SK-N-MC (cell line): ENCODE results near the gene RPS3.
"Not testable (repeated sequence)": the region's sequence is repeated elsewhere in the genome, so short reads cannot be mapped to it uniquely, and the experiment has no call there.

Experiments used
- DNase-seq: peaks from one replicate; pipeline ENCODE4 v3.0.0-alpha.2; 2011; ENCODE audit warnings: low read depth, low spot score
- H3K27ac ChIP-seq: fragments of 200-600 bp; sonication (generic); 2 replicates; pipeline ENCODE4 v1.5.1; 2016; ENCODE audit warnings: mixed run types
- H3K36me3 ChIP-seq: fragments of 200-600 bp; sonication (generic); 2 replicates; pipeline ENCODE4 v1.6.1; 2017; ENCODE audit warnings: antibody characterized with exemption, low read length, mixed read lengths; ENCODE audit not compliant: insufficient read depth
- H3K4me3 ChIP-seq: fragments of 200-600 bp; sonication (generic); 2 replicates; pipeline ENCODE4 v1.5.1; 2016
- H3K9ac ChIP-seq: fragments of 200-600 bp; sonication (generic); 2 replicates; pipeline ENCODE4 v1.8.0; 2017; ENCODE audit warnings: mixed run types, mixed read lengths; ENCODE audit not compliant: insufficient read length
- H3K9me3 ChIP-seq: fragments of 200-600 bp; sonication (generic); 2 replicates; pipeline ENCODE4 v1.6.1; 2017; ENCODE audit warnings: low read depth, mild to moderate bottlenecking, antibody characterized with exemption, low read length, moderate library complexity, mixed read lengths
- EZH2 ChIP-seq: fragments of 200-600 bp; sonication (generic); IDR thresholded peaks from one replicate; pipeline ENCODE4 v1.6.1; 2017; ENCODE audit warnings: antibody characterized with exemption
- FOXP2 ChIP-seq: optimal IDR thresholded peaks from 2 replicates; pipeline ENCODE3; 2011; ENCODE audit warnings: mild to moderate bottlenecking, moderate library complexity; ENCODE audit not compliant: insufficient read depth; ENCODE audit errors: extremely low read length, control extremely low read depth
- POLR2AphosphoS5 ChIP-seq: IDR thresholded peaks from 2 replicates; pipeline ENCODE4 v1.6.1; 2012; ENCODE audit warnings: mild to moderate bottlenecking, low read depth, low read length, borderline replicate concordance

The RPS3 gene

GRCh38 chr11:75374646-75375045, 24.7 kb upstream of the RPS3 start:
- no peak for TF ChIP-seq FOXP2
- TF ChIP-seq POLR2AphosphoS5: no peak
- no peak for TF ChIP-seq EZH2
- Histone ChIP-seq H3K27ac (no peak overlapping the region), H3K9me3 (no peaks in the 10 kb centered on the region), H3K9ac (no peak overlapping the region), H3K4me3 (no peak overlapping the region), H3K36me3 (no peaks in the 10 kb centered on the region)
- no peak for DNase-seq

- TF ChIP-seq FOXP2 (no peak), POLR2AphosphoS5 (no peak), EZH2 (no peak)
- no peak overlapping the region for H3K27ac ChIP-seq
- no peak for DNase-seq
- no peak overlapping the region for H3K4me3 ChIP-seq
- no peaks in the 10 kb centered on the region for H3K36me3 ChIP-seq
- H3K9me3 ChIP-seq: no peaks in the 10 kb centered on the region
- H3K9ac ChIP-seq: no peak overlapping the region
Observed at GRCh38 chr11:75375626-75376025, 23.7 kb upstream of the RPS3 start.

- H3K36me3 ChIP-seq: no peaks in the 10 kb centered on the region
- H3K27ac ChIP-seq: no peak overlapping the region
- no peak overlapping the region for H3K9ac ChIP-seq
- DNase-seq: no peak
- no peak overlapping the region for H3K4me3 ChIP-seq
- TF ChIP-seq FOXP2 (no peak), POLR2AphosphoS5 (no peak), EZH2 (no peak)
- no peaks in the 10 kb centered on the region for H3K9me3 ChIP-seq
Observed at GRCh38 chr11:75376175-75376574, 23.1 kb upstream of the RPS3 start.

GRCh38 chr11:75378776-75379175, 20.5 kb upstream of the RPS3 start:
- not testable (repeated sequence) for H3K27ac ChIP-seq, H3K9ac ChIP-seq, H3K4me3 ChIP-seq, H3K36me3 ChIP-seq, DNase-seq, H3K9me3 ChIP-seq

GRCh38 chr11:75380245-75380644, 19.1 kb upstream of the RPS3 start:
- Histone ChIP-seq H3K27ac (no peak overlapping the region), H3K9ac (no peak overlapping the region)
- no peak for TF ChIP-seq EZH2
- no peak for TF ChIP-seq POLR2AphosphoS5
- no peak for TF ChIP-seq FOXP2

GRCh38 chr11:75380716-75381420, 18.4 kb upstream of the RPS3 start:
- no peak for DNase-seq
- H3K36me3 ChIP-seq: no peaks in the 10 kb centered on the region
- TF ChIP-seq EZH2: no peak
- no peak for TF ChIP-seq FOXP2
- no peak overlapping the region for H3K27ac ChIP-seq
- no peak overlapping the region for H3K4me3 ChIP-seq
- no peaks in the 10 kb centered on the region for H3K9me3 ChIP-seq
- no peak overlapping the region for H3K9ac ChIP-seq

More at GRCh38 chr11:75380245-75380644, 19.1 kb upstream of the RPS3 start:
- no peak overlapping the region for H3K4me3 ChIP-seq
- no peaks in the 10 kb centered on the region for H3K9me3 ChIP-seq
- DNase-seq: no peak
- no peaks in the 10 kb centered on the region for H3K36me3 ChIP-seq

GRCh38 chr11:75383246-75383645, 16.1 kb upstream of the RPS3 start:
- TF ChIP-seq EZH2 (no peak), POLR2AphosphoS5 (no peak), FOXP2 (no peak)
- Histone ChIP-seq H3K4me3 (no peak overlapping the region), H3K36me3 (no peaks in the 10 kb centered on the region), H3K9ac (no peak overlapping the region), H3K9me3 (no peaks in the 10 kb centered on the region), H3K27ac (no peak overlapping the region)
- no peak for DNase-seq

- TF ChIP-seq EZH2 (no peak), FOXP2 (no peak), POLR2AphosphoS5 (no peak)
- H3K9ac ChIP-seq: no peak overlapping the region
- no peaks in the 10 kb centered on the region for H3K9me3 ChIP-seq
- H3K36me3 ChIP-seq: no peaks in the 10 kb centered on the region
- no peak overlapping the region for H3K27ac ChIP-seq
- H3K4me3 ChIP-seq: no peak overlapping the region
- DNase-seq: no peak
Observed at GRCh38 chr11:75384438-75385080, 14.8 kb upstream of the RPS3 start.
